ENCODE results near the gene PPM1B.

PPM1B gene

DNA sequence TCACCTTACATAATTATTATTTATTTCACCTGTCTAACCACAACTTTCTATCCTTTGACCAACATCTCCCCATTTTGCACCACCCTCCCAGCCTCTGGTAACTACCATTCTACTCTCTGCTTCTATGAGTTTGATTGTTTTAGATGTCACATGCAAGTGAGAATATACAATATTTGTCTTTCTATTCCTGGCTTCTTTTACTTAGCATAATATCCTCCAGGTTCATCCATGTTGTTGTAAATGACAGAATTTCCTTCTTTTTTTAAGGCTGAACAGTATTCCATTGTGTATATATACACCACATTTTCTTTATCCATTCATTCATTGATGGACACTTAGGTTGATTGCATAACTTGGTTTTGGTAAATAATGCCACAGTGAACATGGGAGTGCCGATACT lies 24.0 kb downstream of the PPM1B start:
- POLR2A ChIA-PET, result no interaction called here
- TF ChIP-seq FOXA1 (IDR thresholded peaks at IDR 0.05) (no peak), SUZ12 (IDR thresholded peaks at IDR 0.05) (no peak), LEF1 (IDR thresholded peaks at IDR 0.05; ENCODE audit: borderline replicate concordance) (no peak), BHLHE40 (IDR thresholded peaks at IDR 0.05; ENCODE audit: borderline replicate concordance) (no peak), FOXK2 (IDR thresholded peaks at IDR 0.05) (no peak), ARNT (IDR thresholded peaks at IDR 0.05) (no peak), NFRKB (IDR thresholded peaks at IDR 0.05) (no peak), L3MBTL2 (conservative IDR thresholded peaks at IDR 0.05) (no peak), ZNF384 (IDR thresholded peaks at IDR 0.05) (no peak), ELF4 (IDR thresholded peaks at IDR 0.05) (no peak), SP1 (IDR thresholded peaks at IDR 0.05) (no peak), HDGF (IDR thresholded peaks at IDR 0.05; ENCODE audit: borderline replicate concordance) (no peak), FOXM1 (IDR thresholded peaks at IDR 0.05; ENCODE audit: borderline replicate concordance) (no peak)
- TF ChIP-seq, protein P1, sequence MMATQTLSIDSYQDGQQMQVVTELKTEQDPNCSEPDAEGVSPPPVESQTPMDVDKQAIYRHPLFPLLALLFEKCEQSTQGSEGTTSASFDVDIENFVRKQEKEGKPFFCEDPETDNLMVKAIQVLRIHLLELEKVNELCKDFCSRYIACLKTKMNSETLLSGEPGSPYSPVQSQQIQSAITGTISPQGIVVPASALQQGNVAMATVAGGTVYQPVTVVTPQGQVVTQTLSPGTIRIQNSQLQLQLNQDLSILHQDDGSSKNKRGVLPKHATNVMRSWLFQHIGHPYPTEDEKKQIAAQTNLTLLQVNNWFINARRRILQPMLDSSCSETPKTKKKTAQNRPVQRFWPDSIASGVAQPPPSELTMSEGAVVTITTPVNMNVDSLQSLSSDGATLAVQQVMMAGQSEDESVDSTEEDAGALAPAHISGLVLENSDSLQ (IDR thresholded peaks at IDR 0.05), result no peak
- DNase-seq (ENCODE audit: extremely low spot score), result no peak
- CTCF ChIA-PET, result no interaction called here

DNA sequence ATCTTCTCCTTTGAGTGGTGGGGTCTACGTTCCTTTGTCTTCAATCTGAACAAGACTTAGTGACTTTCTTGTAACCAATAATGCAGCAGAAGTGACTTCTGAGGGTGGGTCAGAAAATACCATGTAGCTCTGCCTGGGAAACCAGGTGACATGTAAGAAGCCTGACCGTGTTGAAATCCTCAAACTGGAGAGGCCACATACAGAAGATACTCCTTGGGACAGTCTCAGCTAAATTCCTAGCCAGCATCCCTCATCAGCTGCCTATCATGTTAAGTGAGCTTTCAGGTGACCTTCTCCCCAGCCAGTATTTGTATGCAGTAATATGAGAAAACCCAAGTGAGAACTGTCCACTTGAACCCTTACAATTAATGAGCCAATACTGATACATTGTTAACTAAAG lies 27.0 kb downstream of the PPM1B start:
- no peak for DNase-seq (ENCODE audit: extremely low spot score)
- TF ChIP-seq NFRKB (IDR thresholded peaks at IDR 0.05) (no peak), CTBP1 (IDR thresholded peaks at IDR 0.05; ENCODE audit: borderline replicate concordance) (no peak), LEF1 (IDR thresholded peaks at IDR 0.05; ENCODE audit: borderline replicate concordance) (no peak), ZNF384 (IDR thresholded peaks at IDR 0.05) (no peak)
- ChIA-PET CTCF (no interaction called here), POLR2A (no interaction called here)

DNA sequence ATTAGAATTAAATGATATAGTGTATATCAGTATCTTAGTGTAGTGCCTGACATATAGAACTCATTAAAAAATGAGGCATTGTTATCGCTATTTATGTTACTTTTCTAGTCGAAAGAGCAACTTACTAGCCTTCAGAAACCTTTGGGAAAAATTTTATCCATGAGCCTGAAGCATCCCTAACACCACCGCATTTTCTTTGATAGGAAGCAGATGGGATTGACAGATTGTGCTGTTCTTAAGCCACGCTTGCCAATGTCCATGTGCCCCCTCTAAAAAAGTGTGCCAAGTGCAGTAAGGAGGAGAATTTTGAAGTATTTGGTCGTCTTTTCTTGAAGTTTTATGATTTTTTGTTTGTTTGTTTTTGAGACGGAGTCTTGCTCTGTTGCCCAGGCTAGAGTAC lies 29.1 kb downstream of the PPM1B start:
- no peak for DNase-seq (ENCODE audit: extremely low spot score)
- CTCF ChIA-PET, result no interaction called here
- POLR2A ChIA-PET, result no interaction called here
- TF ChIP-seq CTBP1 (IDR thresholded peaks at IDR 0.05; ENCODE audit: borderline replicate concordance) (no peak), ELF4 (IDR thresholded peaks at IDR 0.05) (no peak), SP1 (IDR thresholded peaks at IDR 0.05) (no peak), FOXK2 (IDR thresholded peaks at IDR 0.05) (no peak), ARNT (IDR thresholded peaks at IDR 0.05) (no peak), FOXA1 (IDR thresholded peaks at IDR 0.05) (no peak), L3MBTL2 (conservative IDR thresholded peaks at IDR 0.05) (no peak), SUZ12 (IDR thresholded peaks at IDR 0.05) (no peak), NFRKB (IDR thresholded peaks at IDR 0.05) (no peak), HDGF (IDR thresholded peaks at IDR 0.05; ENCODE audit: borderline replicate concordance) (no peak), TARDBP (IDR thresholded peaks at IDR 0.05) (no peak), LEF1 (IDR thresholded peaks at IDR 0.05; ENCODE audit: borderline replicate concordance) (no peak), BHLHE40 (IDR thresholded peaks at IDR 0.05; ENCODE audit: borderline replicate concordance) (no peak), ZNF384 (IDR thresholded peaks at IDR 0.05) (no peak), FOXM1 (IDR thresholded peaks at IDR 0.05; ENCODE audit: borderline replicate concordance) (no peak)
- TF ChIP-seq, protein P1 (IDR thresholded peaks at IDR 0.05), result no peak

DNA sequence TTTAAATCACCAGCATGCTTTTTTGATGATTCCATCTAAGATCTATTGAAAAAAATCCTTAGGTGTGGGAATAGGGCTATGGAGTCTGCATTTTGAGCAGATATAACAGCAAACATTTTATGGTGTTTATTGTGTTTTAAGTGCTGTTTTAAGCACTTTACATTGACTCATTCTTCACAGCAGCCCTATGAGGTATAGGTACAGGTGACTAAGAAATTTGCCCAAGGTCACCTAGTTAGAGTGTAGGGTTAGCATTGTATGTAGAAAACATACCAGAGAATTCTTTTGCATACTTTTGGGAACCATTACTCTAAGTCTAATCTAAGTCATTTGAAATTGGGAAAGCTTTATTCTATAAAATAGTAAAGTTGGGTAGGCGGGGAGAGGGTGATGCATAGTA lies 31.3 kb downstream of the PPM1B start:
- no peak for TF ChIP-seq ARNT (IDR thresholded peaks at IDR 0.05)
- no peak for TF ChIP-seq L3MBTL2 (conservative IDR thresholded peaks at IDR 0.05)
- ChIA-PET POLR2A (no interaction called here), CTCF (no interaction called here)
- no peak for DNase-seq (ENCODE audit: extremely low spot score)

DNA sequence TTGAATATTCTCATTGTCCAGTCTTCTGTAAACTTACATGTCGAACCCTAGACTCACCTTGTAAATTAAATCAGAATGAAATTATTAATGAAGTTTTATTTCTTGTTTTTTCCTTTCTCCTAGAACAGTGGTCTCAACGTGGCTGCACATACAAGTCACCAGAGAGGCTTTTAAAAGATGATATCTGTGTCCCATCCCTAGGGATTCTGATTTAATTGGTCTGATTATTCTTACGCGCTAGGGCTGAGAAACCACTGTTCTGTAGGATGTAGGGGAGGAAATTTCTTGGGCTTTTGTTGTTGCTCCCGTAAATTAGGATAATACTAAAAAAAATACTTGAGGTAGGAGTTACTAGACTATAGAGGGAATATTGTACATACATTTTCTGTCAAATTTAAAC lies 32.1 kb downstream of the PPM1B start:
- CTCF ChIA-PET, result no interaction called here
- no peak for DNase-seq (ENCODE audit: extremely low spot score)
- POLR2A ChIA-PET, result no interaction called here
- no peak for TF ChIP-seq BHLHE40 (IDR thresholded peaks at IDR 0.05; ENCODE audit: borderline replicate concordance)
- TF ChIP-seq SUZ12 (IDR thresholded peaks at IDR 0.05), result no peak
- no peak for TF ChIP-seq ZNF384 (IDR thresholded peaks at IDR 0.05)
- no peak for TF ChIP-seq NFRKB (IDR thresholded peaks at IDR 0.05)
- no peak for TF ChIP-seq FOXK2 (IDR thresholded peaks at IDR 0.05)
- no peak for TF ChIP-seq LEF1 (IDR thresholded peaks at IDR 0.05; ENCODE audit: borderline replicate concordance)
- TF ChIP-seq FOXA1 (IDR thresholded peaks at IDR 0.05), result no peak
- TF ChIP-seq, protein P1 (IDR thresholded peaks at IDR 0.05), result no peak
- no peak for TF ChIP-seq SP1 (IDR thresholded peaks at IDR 0.05)
- no peak for TF ChIP-seq TARDBP (IDR thresholded peaks at IDR 0.05)
- TF ChIP-seq HDGF (IDR thresholded peaks at IDR 0.05; ENCODE audit: borderline replicate concordance), result no peak
- no peak for TF ChIP-seq L3MBTL2 (conservative IDR thresholded peaks at IDR 0.05)
- no peak for TF ChIP-seq FOXM1 (IDR thresholded peaks at IDR 0.05; ENCODE audit: borderline replicate concordance)
- TF ChIP-seq ELF4 (IDR thresholded peaks at IDR 0.05), result no peak
- TF ChIP-seq ARNT (IDR thresholded peaks at IDR 0.05), result no peak
- TF ChIP-seq CTBP1 (IDR thresholded peaks at IDR 0.05; ENCODE audit: borderline replicate concordance), result no peak

DNA sequence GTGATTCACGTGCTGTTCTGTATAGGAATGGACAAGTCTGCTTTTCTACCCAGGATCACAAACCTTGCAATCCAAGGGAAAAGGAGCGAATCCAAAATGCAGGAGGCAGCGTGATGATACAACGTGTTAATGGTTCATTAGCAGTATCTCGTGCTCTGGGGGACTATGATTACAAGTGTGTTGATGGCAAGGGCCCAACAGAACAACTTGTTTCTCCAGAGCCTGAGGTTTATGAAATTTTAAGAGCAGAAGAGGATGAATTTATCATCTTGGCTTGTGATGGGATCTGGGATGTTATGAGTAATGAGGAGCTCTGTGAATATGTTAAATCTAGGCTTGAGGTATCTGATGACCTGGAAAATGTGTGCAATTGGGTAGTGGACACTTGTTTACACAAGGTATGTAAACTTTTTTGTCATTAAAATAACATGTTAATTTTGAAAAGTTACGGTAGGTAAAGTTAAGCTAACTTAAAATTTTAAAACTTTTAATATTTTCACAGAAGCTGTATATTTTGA lies 33.0 kb downstream of the PPM1B start:
- DNase-seq (ENCODE audit: extremely low spot score), result no peak
- POLR2A ChIA-PET, result no interaction called here
- CTCF ChIA-PET, result interaction anchor here (0.6 kb wide), 1 partner anchor 750 kb away, joined by 3 read pairs; no protein-coding TSS in a partner anchor
- TF ChIP-seq CTBP1 (IDR thresholded peaks at IDR 0.05; ENCODE audit: borderline replicate concordance) (no peak), FOXK2 (IDR thresholded peaks at IDR 0.05) (no peak), FOXM1 (IDR thresholded peaks at IDR 0.05; ENCODE audit: borderline replicate concordance) (no peak), ELF4 (IDR thresholded peaks at IDR 0.05) (no peak), HDGF (IDR thresholded peaks at IDR 0.05; ENCODE audit: borderline replicate concordance) (no peak), SP1 (IDR thresholded peaks at IDR 0.05) (no peak), FOXA1 (IDR thresholded peaks at IDR 0.05) (no peak), LEF1 (IDR thresholded peaks at IDR 0.05; ENCODE audit: borderline replicate concordance) (no peak)
